Measurements from ENCODE around the gene APMAP.

DNA sequence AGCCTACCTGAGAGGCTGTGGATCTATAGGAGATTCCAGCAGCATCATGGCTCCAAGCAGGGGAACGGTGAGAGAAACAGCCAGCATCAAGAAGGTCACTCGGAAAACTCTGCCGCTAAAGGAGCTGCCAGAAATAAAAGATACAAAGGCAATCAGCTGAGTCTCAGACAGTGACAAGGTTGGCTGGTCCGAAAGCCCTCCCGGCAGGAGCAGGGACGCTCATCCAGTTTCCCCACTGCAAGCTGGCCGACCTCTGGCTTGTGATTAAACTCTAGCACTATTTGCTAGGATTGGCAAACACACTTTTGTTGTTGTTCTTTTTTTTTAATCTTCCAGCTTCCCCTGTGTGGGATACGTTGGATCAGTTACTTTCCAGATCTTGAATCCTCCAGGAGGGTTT lies 8.7 kb downstream of the APMAP start:
- TF ChIP-seq CTCF (IDR thresholded peaks at IDR 0.05) (no peak), POLR2A (IDR thresholded peaks at IDR 0.05) (no peak)
